Body of pancreas (tissue), 4 donors: ENCODE measurements around the gene KRT79.

ENCODE experiments used
- POLR2A ChIP-seq, 3 donors: fragments of 450-650 bp; IDR thresholded peaks; one replicate each; pipeline ENCODE4 v1.6.1; 2016; ENCODE audit warnings: antibody characterized with exemption in 3 of 3, mild to moderate bottlenecking in 2 of 3
- TF ChIP-seq, protein P1 (sequence below), 7 experiments: fragments of 450-650 bp in 4 of 7; fragments of 200-600 bp in 3 of 7; sonication (generic) in 3 of 7; IDR thresholded peaks; one replicate each; pipeline ENCODE4 v1.5.1; 2016 to 2019; ENCODE audit warnings: antibody characterized with exemption in 7 of 7

DNA sequence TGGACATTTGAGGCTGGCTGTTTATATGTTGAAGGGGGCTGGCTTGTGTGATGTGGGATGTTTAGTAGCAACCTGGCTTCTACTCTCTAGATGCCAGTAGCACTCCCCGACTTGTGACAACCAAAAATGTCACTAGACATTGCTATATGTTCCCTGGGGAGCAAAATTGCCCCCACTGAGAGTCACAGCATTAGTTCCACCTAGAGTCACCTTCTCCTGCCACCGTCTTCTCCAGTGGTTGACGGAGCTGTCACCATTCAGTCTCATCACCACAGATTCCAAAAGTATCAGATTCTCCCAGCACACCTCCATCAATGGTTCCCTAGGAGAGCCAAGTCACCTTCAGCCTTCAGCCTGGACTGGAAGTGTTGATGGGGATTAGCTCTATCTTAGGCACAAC, 49.2 kb downstream of the KRT79 start:
- TF ChIP-seq, protein P1, sequence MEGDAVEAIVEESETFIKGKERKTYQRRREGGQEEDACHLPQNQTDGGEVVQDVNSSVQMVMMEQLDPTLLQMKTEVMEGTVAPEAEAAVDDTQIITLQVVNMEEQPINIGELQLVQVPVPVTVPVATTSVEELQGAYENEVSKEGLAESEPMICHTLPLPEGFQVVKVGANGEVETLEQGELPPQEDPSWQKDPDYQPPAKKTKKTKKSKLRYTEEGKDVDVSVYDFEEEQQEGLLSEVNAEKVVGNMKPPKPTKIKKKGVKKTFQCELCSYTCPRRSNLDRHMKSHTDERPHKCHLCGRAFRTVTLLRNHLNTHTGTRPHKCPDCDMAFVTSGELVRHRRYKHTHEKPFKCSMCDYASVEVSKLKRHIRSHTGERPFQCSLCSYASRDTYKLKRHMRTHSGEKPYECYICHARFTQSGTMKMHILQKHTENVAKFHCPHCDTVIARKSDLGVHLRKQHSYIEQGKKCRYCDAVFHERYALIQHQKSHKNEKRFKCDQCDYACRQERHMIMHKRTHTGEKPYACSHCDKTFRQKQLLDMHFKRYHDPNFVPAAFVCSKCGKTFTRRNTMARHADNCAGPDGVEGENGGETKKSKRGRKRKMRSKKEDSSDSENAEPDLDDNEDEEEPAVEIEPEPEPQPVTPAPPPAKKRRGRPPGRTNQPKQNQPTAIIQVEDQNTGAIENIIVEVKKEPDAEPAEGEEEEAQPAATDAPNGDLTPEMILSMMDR (IDR thresholded peaks at IDR 0.05): no peak
- no peak for TF ChIP-seq POLR2A (IDR thresholded peaks at IDR 0.05)
